ENCODE results near the gene LIN28B. TPM values are rescaled to one million over a fixed set of nuclear protein-coding genes. Genes with fewer than 3 reads are reported as not detected.

Gene LIN28B
- polyA plus RNA-seq, 4 donors, result 0.03 TPM; not detected in 3

DNA sequence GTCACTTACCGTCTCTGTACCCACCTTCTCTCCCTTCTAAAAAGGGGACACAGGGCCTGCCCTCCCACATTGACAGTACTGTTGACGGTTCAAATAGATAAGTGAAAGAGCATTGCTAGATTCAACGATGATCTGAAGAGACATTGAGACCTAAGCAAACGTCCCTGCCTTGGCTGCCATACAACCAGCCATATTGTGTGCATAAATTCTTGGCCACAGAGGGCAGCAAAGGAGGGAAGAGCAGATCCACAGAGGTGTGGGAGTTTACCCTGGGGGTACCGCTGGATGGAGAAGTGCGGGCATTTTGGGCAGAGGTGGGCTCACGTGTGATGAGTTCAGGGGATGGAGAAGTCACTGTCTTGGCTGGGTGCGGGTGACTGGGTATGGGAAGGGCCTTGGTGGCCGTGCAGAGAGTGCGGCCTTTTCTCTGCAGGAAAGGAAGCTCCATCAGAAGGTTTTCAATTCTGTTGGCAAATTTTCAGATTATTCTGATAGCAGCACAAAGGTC is 137.3 kb downstream of the LIN28B start:
- no peaks in the 10 kb centered on the region for H3K36me3 ChIP-seq (ENCODE audit: control insufficient read depth in 3 of 3, insufficient read depth in 2 of 3, low read depth in 1 of 3, low read length in 3 of 3)
- no peaks in the 10 kb centered on the region for H3K4me1 ChIP-seq (ENCODE audit: control insufficient read depth in 3 of 3, insufficient read depth in 2 of 3, low read depth in 1 of 3, low read length in 2 of 3)
- WGBS, 3 donors, result 73 to 87% (median 83%) methylated on average over 10 of the region's 10 CpGs
- no peak for DNase-seq
- H3K27me3 ChIP-seq (ENCODE audit: control insufficient read depth in 3 of 3, insufficient read depth in 3 of 3, low read length in 3 of 3), result no peaks in the 10 kb centered on the region
- FAIRE-seq, result no peak
- H3K27ac ChIP-seq (ENCODE audit: low read depth in 1 of 3, low read length in 2 of 3), result no peak overlapping the region
- H3K4me3 ChIP-seq (ENCODE audit: low read depth in 1 of 3, low read length in 3 of 3), result no peak overlapping the region
- H3K9me3 ChIP-seq (ENCODE audit: control insufficient read depth in 2 of 2, insufficient read depth in 1 of 2, low read depth in 1 of 2, low read length in 1 of 2), result no peaks in the 10 kb centered on the region

DNA sequence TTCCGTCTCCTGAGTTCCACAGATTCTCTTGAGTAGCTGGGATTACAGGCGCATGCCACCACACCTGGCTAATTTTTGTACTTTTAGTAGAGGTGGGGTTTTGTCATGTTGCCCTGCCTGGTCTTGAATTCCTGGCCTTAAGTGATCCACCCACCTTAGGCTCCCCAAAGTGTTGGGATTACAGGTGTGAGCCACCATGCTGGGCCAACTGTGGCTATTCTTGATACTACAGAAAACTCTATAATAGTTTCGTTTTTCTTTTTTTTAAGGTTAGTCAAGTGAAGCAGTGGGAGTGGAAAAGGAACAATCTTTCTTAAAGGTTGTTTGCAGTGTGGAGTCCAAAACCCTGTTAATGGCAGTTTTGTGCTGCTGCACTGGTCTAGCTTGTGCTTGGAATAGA is 138.2 kb downstream of the LIN28B start:
- Histone ChIP-seq H3K27ac (ENCODE audit: low read depth in 1 of 3, low read length in 2 of 3) (no peak overlapping the region), H3K4me1 (ENCODE audit: control insufficient read depth in 3 of 3, insufficient read depth in 2 of 3, low read depth in 1 of 3, low read length in 2 of 3) (no peaks in the 10 kb centered on the region), H3K9me3 (ENCODE audit: control insufficient read depth in 2 of 2, insufficient read depth in 1 of 2, low read depth in 1 of 2, low read length in 1 of 2) (no peaks in the 10 kb centered on the region), H3K4me3 (ENCODE audit: low read depth in 1 of 3, low read length in 3 of 3) (no peak overlapping the region), H3K27me3 (ENCODE audit: control insufficient read depth in 3 of 3, insufficient read depth in 3 of 3, low read length in 3 of 3) (no peaks in the 10 kb centered on the region), H3K36me3 (ENCODE audit: control insufficient read depth in 3 of 3, insufficient read depth in 2 of 3, low read depth in 1 of 3, low read length in 3 of 3) (no peaks in the 10 kb centered on the region)
- WGBS, 3 donors, result 72 to 80% (median 79%) methylated on average over 3 of the region's 3 CpGs
- no peak for FAIRE-seq
- no peak for DNase-seq

DNA sequence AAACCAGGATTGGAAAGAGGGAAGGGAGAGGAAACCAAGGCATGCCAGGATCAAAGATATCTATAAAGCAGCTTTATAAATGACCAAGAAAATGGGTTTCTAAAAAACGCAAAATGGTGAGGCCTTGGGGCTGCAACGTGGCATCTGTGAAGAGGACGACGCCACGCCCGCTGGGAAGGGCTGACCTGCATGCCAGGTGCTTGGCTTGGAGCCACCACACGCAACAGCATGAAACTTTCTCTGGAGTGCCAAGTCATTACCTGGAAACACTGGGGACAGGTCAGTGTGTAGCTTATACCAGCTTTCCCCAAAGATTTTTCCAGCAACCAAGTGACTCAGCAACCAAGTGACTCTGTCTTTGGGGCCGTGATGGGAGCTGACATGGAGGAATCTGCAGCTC is 140.4 kb downstream of the LIN28B start:
- DNase-seq (peak in 1 of 2 donors; percentile 80), FAIRE-seq (no peak)
- no peak overlapping the region for H3K4me3 ChIP-seq (ENCODE audit: low read depth in 1 of 3, low read length in 3 of 3)
- no peaks in the 10 kb centered on the region for H3K9me3 ChIP-seq (ENCODE audit: control insufficient read depth in 2 of 2, insufficient read depth in 1 of 2, low read depth in 1 of 2, low read length in 1 of 2)
- H3K4me1 ChIP-seq (ENCODE audit: control insufficient read depth in 3 of 3, insufficient read depth in 2 of 3, low read depth in 1 of 3, low read length in 2 of 3), result no peaks in the 10 kb centered on the region
- no peaks in the 10 kb centered on the region for H3K27me3 ChIP-seq (ENCODE audit: control insufficient read depth in 3 of 3, insufficient read depth in 3 of 3, low read length in 3 of 3)
- no peaks in the 10 kb centered on the region for H3K36me3 ChIP-seq (ENCODE audit: control insufficient read depth in 3 of 3, insufficient read depth in 2 of 3, low read depth in 1 of 3, low read length in 3 of 3)
- 11 to 72% (median 27%) methylated on average over 8 of the region's 8 CpGs for WGBS, 3 donors
- no peak overlapping the region for H3K27ac ChIP-seq (ENCODE audit: low read depth in 1 of 3, low read length in 2 of 3)

DNA sequence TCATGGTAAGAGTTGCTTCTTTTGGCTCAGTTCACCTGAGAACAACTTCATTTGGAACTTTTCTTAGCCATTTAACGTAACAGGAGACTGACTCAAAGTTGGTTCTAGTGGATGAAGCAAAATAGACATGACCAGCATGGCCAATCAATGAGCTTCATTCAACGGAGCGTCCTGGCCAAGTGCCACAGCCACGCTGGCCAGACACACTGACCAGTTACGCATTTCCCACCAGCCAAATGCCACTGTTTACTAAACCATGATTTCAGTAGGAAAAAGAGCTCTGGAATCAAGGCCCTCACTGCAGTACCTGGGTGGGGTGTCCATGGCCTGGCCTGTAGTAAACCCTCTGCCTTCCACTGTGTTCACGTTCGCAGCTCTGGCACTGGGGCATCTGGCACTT is 142.5 kb downstream of the LIN28B start:
- Histone ChIP-seq H3K27me3 (ENCODE audit: control insufficient read depth in 3 of 3, insufficient read depth in 3 of 3, low read length in 3 of 3) (no peaks in the 10 kb centered on the region), H3K9me3 (ENCODE audit: control insufficient read depth in 2 of 2, insufficient read depth in 1 of 2, low read depth in 1 of 2, low read length in 1 of 2) (no peaks in the 10 kb centered on the region), H3K36me3 (ENCODE audit: control insufficient read depth in 3 of 3, insufficient read depth in 2 of 3, low read depth in 1 of 3, low read length in 3 of 3) (no peaks in the 10 kb centered on the region), H3K4me3 (ENCODE audit: low read depth in 1 of 3, low read length in 3 of 3) (no peak overlapping the region), H3K27ac (ENCODE audit: low read depth in 1 of 3, low read length in 2 of 3) (no peak overlapping the region), H3K4me1 (ENCODE audit: control insufficient read depth in 3 of 3, insufficient read depth in 2 of 3, low read depth in 1 of 3, low read length in 2 of 3) (no peaks in the 10 kb centered on the region)
- 91 to 94% (median 94%) methylated on average over 7 of the region's 7 CpGs for WGBS, 3 donors
- DNase-seq (no peak), FAIRE-seq (no peak)

DNA sequence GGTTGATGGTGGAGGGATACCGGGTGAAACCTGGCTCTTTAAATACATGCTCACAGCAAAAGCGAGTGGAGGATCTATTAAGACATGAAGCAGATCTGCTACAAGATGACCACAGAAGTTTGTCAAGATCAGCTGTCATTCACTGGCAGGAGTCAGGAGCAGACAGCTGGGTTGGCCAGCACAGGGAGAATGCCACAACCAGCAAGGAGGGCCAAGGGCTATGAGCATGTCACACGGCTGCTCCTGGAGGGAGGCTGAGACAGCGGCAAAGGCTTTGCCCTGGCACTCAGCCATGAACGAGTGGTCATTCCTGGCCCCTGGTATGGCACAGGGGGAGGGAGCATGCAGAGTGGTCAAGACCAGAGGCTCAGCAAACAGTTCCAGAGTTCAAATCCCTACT is 145.3 kb downstream of the LIN28B start:
- no peak overlapping the region for H3K27ac ChIP-seq (ENCODE audit: low read depth in 1 of 3, low read length in 2 of 3)
- 90 to 94% (median 91%) methylated on average over 5 of the region's 5 CpGs for WGBS, 3 donors
- no peak for FAIRE-seq
- H3K4me3 ChIP-seq (ENCODE audit: low read depth in 1 of 3, low read length in 3 of 3), result no peak overlapping the region
- no peaks in the 10 kb centered on the region for H3K4me1 ChIP-seq (ENCODE audit: control insufficient read depth in 3 of 3, insufficient read depth in 2 of 3, low read depth in 1 of 3, low read length in 2 of 3)
- no peaks in the 10 kb centered on the region for H3K27me3 ChIP-seq (ENCODE audit: control insufficient read depth in 3 of 3, insufficient read depth in 3 of 3, low read length in 3 of 3)
- no peaks in the 10 kb centered on the region for H3K9me3 ChIP-seq (ENCODE audit: control insufficient read depth in 2 of 2, insufficient read depth in 1 of 2, low read depth in 1 of 2, low read length in 1 of 2)
- no peak for DNase-seq
- no peaks in the 10 kb centered on the region for H3K36me3 ChIP-seq (ENCODE audit: control insufficient read depth in 3 of 3, insufficient read depth in 2 of 3, low read depth in 1 of 3, low read length in 3 of 3)

DNA sequence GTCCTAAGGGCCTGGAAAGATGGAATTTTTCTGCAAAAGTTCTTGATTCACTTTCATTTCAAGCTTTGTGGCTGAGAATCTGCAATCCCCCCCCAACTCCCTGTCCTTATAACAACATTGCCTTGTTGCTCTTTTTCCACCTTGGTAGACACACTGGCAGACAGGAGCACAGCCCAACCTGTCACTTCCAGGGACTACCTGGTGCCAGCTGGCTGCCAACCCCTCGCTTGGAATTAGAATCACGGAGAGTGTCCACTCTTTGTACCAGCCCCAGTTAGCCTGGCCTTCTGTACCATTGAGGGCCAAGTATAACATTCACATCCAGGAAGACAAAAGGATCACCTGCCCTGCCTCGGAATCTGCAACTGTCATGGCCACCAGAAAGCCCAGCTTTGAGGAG is 148.2 kb downstream of the LIN28B start:
- Histone ChIP-seq H3K4me3 (ENCODE audit: low read depth in 1 of 3, low read length in 3 of 3) (no peak overlapping the region), H3K4me1 (ENCODE audit: control insufficient read depth in 3 of 3, insufficient read depth in 2 of 3, low read depth in 1 of 3, low read length in 2 of 3) (no peaks in the 10 kb centered on the region), H3K27ac (ENCODE audit: low read depth in 1 of 3, low read length in 2 of 3) (no peak overlapping the region), H3K9me3 (ENCODE audit: control insufficient read depth in 2 of 2, insufficient read depth in 1 of 2, low read depth in 1 of 2, low read length in 1 of 2) (no peaks in the 10 kb centered on the region), H3K27me3 (ENCODE audit: control insufficient read depth in 3 of 3, insufficient read depth in 3 of 3, low read length in 3 of 3) (no peaks in the 10 kb centered on the region), H3K36me3 (ENCODE audit: control insufficient read depth in 3 of 3, insufficient read depth in 2 of 3, low read depth in 1 of 3, low read length in 3 of 3) (no peaks in the 10 kb centered on the region)
- no peak for DNase-seq
- WGBS, 3 donors, result 93 to 98% (median 94%) methylated on average over 3 of the region's 3 CpGs
- FAIRE-seq, result no peak

DNA sequence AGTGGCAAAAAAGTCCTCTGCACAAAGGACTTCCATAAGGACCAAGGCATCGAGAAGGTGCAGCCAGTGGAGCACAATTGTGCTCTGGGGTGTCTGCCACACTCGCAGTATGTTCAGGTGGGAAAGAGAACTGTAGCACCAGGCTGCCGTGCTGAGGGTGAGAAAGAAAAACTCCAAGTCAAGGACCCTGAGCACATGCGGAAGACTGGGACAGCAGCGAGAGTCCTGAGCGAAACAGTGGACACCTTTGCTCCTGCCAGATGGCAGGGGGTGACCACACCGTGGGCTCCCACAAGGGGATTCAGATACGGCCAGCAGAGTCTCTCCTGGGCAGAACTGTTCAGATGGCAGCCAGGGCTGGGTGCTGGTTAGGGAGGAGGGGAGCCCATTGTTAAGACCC is 149.4 kb downstream of the LIN28B start:
- Histone ChIP-seq H3K27ac (ENCODE audit: low read depth in 1 of 3, low read length in 2 of 3) (no peak overlapping the region), H3K4me3 (ENCODE audit: low read depth in 1 of 3, low read length in 3 of 3) (no peak overlapping the region), H3K27me3 (ENCODE audit: control insufficient read depth in 3 of 3, insufficient read depth in 3 of 3, low read length in 3 of 3) (no peaks in the 10 kb centered on the region), H3K36me3 (ENCODE audit: control insufficient read depth in 3 of 3, insufficient read depth in 2 of 3, low read depth in 1 of 3, low read length in 3 of 3) (no peaks in the 10 kb centered on the region), H3K4me1 (ENCODE audit: control insufficient read depth in 3 of 3, insufficient read depth in 2 of 3, low read depth in 1 of 3, low read length in 2 of 3) (no peaks in the 10 kb centered on the region), H3K9me3 (ENCODE audit: control insufficient read depth in 2 of 2, insufficient read depth in 1 of 2, low read depth in 1 of 2, low read length in 1 of 2) (no peaks in the 10 kb centered on the region)
- FAIRE-seq (no peak), DNase-seq (no peak)
- WGBS, 3 donors, result 88 to 94% (median 90%) methylated on average over 8 of the region's 8 CpGs

DNA sequence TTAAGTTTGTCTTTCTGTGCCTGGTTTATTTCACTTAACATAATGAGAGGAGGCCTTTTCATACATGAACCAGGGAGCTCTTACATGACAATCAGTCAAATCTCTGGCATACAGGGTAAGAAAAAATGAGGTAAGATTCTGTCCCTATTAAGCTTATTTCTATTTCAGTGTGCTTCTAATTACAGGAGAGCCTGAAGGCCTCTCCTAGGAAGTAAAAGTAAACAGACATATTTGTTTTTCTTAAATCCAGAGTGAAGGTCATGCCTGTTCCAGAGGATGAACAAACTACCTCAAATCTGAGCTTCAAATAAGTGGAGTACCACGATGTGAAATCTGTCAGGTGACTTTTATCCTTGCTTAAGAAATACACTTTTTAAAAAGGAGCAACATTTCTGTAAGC is 150.3 kb downstream of the LIN28B start:
- DNase-seq, result no peak
- FAIRE-seq, result no peak
- no peaks in the 10 kb centered on the region for H3K27me3 ChIP-seq (ENCODE audit: control insufficient read depth in 3 of 3, insufficient read depth in 3 of 3, low read length in 3 of 3)
- H3K9me3 ChIP-seq (ENCODE audit: control insufficient read depth in 2 of 2, insufficient read depth in 1 of 2, low read depth in 1 of 2, low read length in 1 of 2), result no peaks in the 10 kb centered on the region
- no peaks in the 10 kb centered on the region for H3K36me3 ChIP-seq (ENCODE audit: control insufficient read depth in 3 of 3, insufficient read depth in 2 of 3, low read depth in 1 of 3, low read length in 3 of 3)
- no peaks in the 10 kb centered on the region for H3K4me1 ChIP-seq (ENCODE audit: control insufficient read depth in 3 of 3, insufficient read depth in 2 of 3, low read depth in 1 of 3, low read length in 2 of 3)
- WGBS, 3 donors, result 16 to 49% (median 31%) methylated on average over 1 of the region's 1 CpG
- no peak overlapping the region for H3K4me3 ChIP-seq (ENCODE audit: low read depth in 1 of 3, low read length in 3 of 3)
- H3K27ac ChIP-seq (ENCODE audit: low read depth in 1 of 3, low read length in 2 of 3), result no peak overlapping the region

DNA sequence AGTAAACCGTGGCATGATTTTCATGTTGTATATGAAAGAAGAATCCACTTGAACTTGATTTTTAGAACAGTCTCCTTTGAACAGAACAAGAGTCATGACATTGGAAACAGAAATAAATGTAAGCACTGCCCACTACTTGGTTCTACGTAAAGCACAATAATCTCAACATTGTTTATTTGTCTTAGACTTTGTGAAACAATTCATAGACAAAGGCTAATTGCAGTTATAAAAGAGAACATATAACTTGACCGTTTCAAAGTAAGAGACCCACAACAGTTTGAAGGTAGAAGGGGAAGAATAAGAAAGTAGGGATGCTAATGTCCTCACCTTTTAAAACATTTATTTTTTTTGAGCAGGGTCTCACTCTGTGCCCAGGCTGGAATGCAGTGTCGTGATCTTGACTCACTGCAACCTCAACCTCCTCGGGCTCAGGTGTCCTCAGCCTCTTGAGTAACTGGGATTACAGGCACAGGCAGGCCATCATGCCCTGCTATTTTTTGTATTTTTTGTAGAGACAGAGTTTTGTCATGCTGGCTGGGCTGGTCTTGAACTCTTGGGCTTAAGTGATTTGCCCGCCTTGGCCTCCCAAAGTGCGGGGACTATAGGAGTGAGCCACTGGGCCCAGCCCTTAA is 151.8 kb downstream of the LIN28B start:
- Histone ChIP-seq H3K4me1 (ENCODE audit: control insufficient read depth in 3 of 3, insufficient read depth in 2 of 3, low read depth in 1 of 3, low read length in 2 of 3) (no peaks in the 10 kb centered on the region), H3K4me3 (ENCODE audit: low read depth in 1 of 3, low read length in 3 of 3) (no peak overlapping the region), H3K27ac (ENCODE audit: low read depth in 1 of 3, low read length in 2 of 3) (no peak overlapping the region), H3K36me3 (ENCODE audit: control insufficient read depth in 3 of 3, insufficient read depth in 2 of 3, low read depth in 1 of 3, low read length in 3 of 3) (no peaks in the 10 kb centered on the region), H3K27me3 (ENCODE audit: control insufficient read depth in 3 of 3, insufficient read depth in 3 of 3, low read length in 3 of 3) (no peaks in the 10 kb centered on the region), H3K9me3 (ENCODE audit: control insufficient read depth in 2 of 2, insufficient read depth in 1 of 2, low read depth in 1 of 2, low read length in 1 of 2) (no peaks in the 10 kb centered on the region)
- DNase-seq (no peak), FAIRE-seq (no peak)
- 62 to 80% (median 66%) methylated on average over 7 of the region's 7 CpGs for WGBS, 3 donors

All from small intestine (tissue), 7 donors.